Liver (tissue), 9 donors: ENCODE data around the gene TMEM8B. TPM values are rescaled to one million over a fixed set of nuclear protein-coding genes. Genes with fewer than 3 reads are reported as not detected.

Experiments
- DNase-seq: peaks from one replicate; pipeline ENCODE4 v3.0.0-alpha.2; 2017; ENCODE audit warnings: low spot score
- H3K27ac ChIP-seq, 2 donors: one replicate each; pipeline ENCODE4 v1.7.0; 2013; ENCODE audit warnings: inconsistent platforms in 2 of 2, low read length in 2 of 2, control low read depth in 1 of 2, low read depth in 1 of 2, mild to moderate bottlenecking in 1 of 2
- H3K27me3 ChIP-seq, 4 donors: one replicate each; pipeline versions ENCODE4 v1.6.1 to v1.7.0; 2013; ENCODE audit warnings: low read length in 3 of 4, inconsistent platforms in 1 of 4, mild to moderate bottlenecking in 1 of 4, moderate library complexity in 1 of 4; ENCODE audit not compliant: control insufficient read depth in 4 of 4, insufficient read depth in 4 of 4
- H3K36me3 ChIP-seq, 4 donors: one replicate each; pipeline versions ENCODE4 v1.6.1 to v1.7.0; 2013; ENCODE audit warnings: low read length in 3 of 4, mild to moderate bottlenecking in 3 of 4, low read depth in 1 of 4, moderate library complexity in 1 of 4; ENCODE audit not compliant: control insufficient read depth in 4 of 4, insufficient read depth in 3 of 4
- H3K4me1 ChIP-seq, 4 donors: one replicate each; pipeline versions ENCODE4 v1.6.1 to v1.7.0; 2013; ENCODE audit warnings: low read length in 3 of 4, mild to moderate bottlenecking in 3 of 4, moderate library complexity in 1 of 4; ENCODE audit not compliant: control insufficient read depth in 4 of 4, insufficient read depth in 4 of 4
- H3K4me3 ChIP-seq, 3 donors: one replicate each; pipeline versions ENCODE4 v1.6.1 to v1.7.0; 2013; ENCODE audit warnings: low read length in 3 of 3, control low read depth in 1 of 3, low read depth in 1 of 3, mild to moderate bottlenecking in 1 of 3
- H3K9ac ChIP-seq, 2 donors: one replicate each; pipeline ENCODE4 v1.7.0; 2013; ENCODE audit warnings: low read length in 2 of 2, mild to moderate bottlenecking in 2 of 2, moderate library complexity in 2 of 2, control low read depth in 1 of 2, low read depth in 1 of 2
- H3K9me3 ChIP-seq, 4 donors: one replicate each; pipeline versions ENCODE4 v1.6.1 to v1.7.0; 2013; ENCODE audit warnings: low read length in 3 of 4; ENCODE audit not compliant: control insufficient read depth in 4 of 4
- CTCF ChIP-seq: fragments of 150-350 bp; IDR thresholded peaks from 2 replicates; pipeline ENCODE4 v1.5.1; 2017; ENCODE audit warnings: improper control_type of control experiment, low read depth, low read length; ENCODE audit not compliant: missing input control
- EGR1 ChIP-seq, 2 donors: IDR thresholded peaks; 2 replicates each; pipeline ENCODE4 v1.6.1; 2016 to 2018; ENCODE audit warnings: antibody characterized with exemption in 2 of 2, low read depth in 2 of 2
- FOXA1 ChIP-seq: IDR thresholded peaks from 2 replicates; pipeline ENCODE4 v1.6.1; 2016; ENCODE audit warnings: antibody characterized with exemption
- GABPA ChIP-seq, 2 donors: IDR thresholded peaks in 1 of 2; conservative IDR thresholded peaks in 1 of 2; 2 replicates each; pipeline ENCODE4 v1.6.1; 2016; ENCODE audit warnings: antibody characterized with exemption in 2 of 2, mild to moderate bottlenecking in 1 of 2, moderate library complexity in 1 of 2
- HNF4A ChIP-seq, 2 donors: conservative IDR thresholded peaks; 2 replicates each; pipeline ENCODE4 v1.6.1; 2016; ENCODE audit warnings: antibody characterized with exemption in 2 of 2, mild to moderate bottlenecking in 2 of 2
- HNF4G ChIP-seq: IDR thresholded peaks from 2 replicates; pipeline ENCODE4 v1.6.1; 2016; ENCODE audit warnings: antibody characterized with exemption
- JUND ChIP-seq, 2 donors: IDR thresholded peaks; 2 replicates each; pipeline ENCODE4 v1.6.1; 2016; ENCODE audit warnings: antibody characterized with exemption in 2 of 2
- MAX ChIP-seq: IDR thresholded peaks from 2 replicates; pipeline ENCODE4 v1.6.1; 2016; ENCODE audit warnings: antibody characterized with exemption
- RAD21 ChIP-seq, 2 donors: IDR thresholded peaks; 2 replicates each; pipeline ENCODE4 v1.6.1; 2016; ENCODE audit warnings: antibody characterized with exemption in 2 of 2, mild to moderate bottlenecking in 2 of 2
- SP1 ChIP-seq: IDR thresholded peaks from 2 replicates; pipeline ENCODE4 v1.6.1; 2018; ENCODE audit warnings: antibody characterized with exemption, mild to moderate bottlenecking
- TAF1 ChIP-seq: conservative IDR thresholded peaks from 2 replicates; pipeline ENCODE4 v1.6.1; 2016; ENCODE audit warnings: antibody characterized with exemption, mild to moderate bottlenecking
- YY1 ChIP-seq: IDR thresholded peaks from 2 replicates; pipeline ENCODE4 v1.6.1; 2016; ENCODE audit warnings: antibody characterized with exemption, mild to moderate bottlenecking
- WGBS: extraction: QIAGEN DNeasy Blood & Tissue Kit; methylation state at CpG from one replicate; pipeline ENCODE4 v1.1.7; 2013; 5-methylcytosine and 5-hydroxymethylcytosine counted together
- polyA plus RNA-seq, 2 donors: library from polyadenylated mRNA; stranded (reverse) in 1 of 2; unstranded in 1 of 2; fragments of 200-250 nt in 1 of 2; fragments of >200 nt in 1 of 2; fragmentation: Nextera tagmentation in 1 of 2; extraction: Ambion mirVana in 1 of 2; gene quantifications; one replicate each; pipeline versions ENCODE4 v1.2.1 to v1.2.3, GENCODE V29; 2013 to 2015
- total RNA-seq, 2 donors: library from RNA; depleted of rRNA; stranded (reverse); fragments of >200 nt; gene quantifications; one replicate each; pipeline ENCODE4 v1.2.3, GENCODE V29; 2014
- TF ChIP-seq, protein P1 (sequence below): IDR thresholded peaks from 2 replicates; pipeline ENCODE4 v1.6.1; 2016; ENCODE audit warnings: antibody characterized with exemption
- TF ChIP-seq, protein P2 (sequence below): IDR thresholded peaks from 2 replicates; pipeline ENCODE4 v1.6.1; 2016; ENCODE audit warnings: antibody characterized with exemption, mild to moderate bottlenecking
- donor health status: healthy.
- donor health status: healthy.
- donor health status: healthy.
- donor health status: healthy.
- donor health status: healthy.

The TMEM8B gene
- total and polyA plus RNA-seq, 4 donors, result 1.1 to 5.4 (median 2.7) TPM

DNA sequence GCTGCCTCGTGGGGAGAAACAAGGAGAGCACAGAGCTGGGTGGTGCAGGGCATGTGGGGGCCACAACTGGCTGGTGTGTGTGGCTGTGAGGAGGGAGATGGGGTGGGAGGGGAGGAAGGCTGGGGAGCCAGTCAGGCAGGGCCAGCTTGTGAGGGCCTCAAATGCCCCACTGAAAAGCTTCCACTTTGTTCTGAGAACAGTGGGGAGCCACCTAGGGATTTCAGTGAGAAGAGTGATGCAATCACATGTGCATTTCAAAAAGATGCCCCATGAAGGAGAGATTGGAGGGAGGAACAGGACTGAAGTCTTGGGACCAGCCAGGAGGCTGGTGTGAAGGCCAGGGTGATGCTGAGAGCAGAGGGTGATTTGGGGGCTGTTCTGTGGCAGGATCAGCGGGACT, 39.9 kb downstream of the TMEM8B start:
- Histone ChIP-seq H3K27me3 (no peaks in the 10 kb centered on the region), H3K9ac (no peak overlapping the region), H3K27ac (no peak overlapping the region), H3K4me3 (no peak overlapping the region), H3K36me3 (no peaks in the 10 kb centered on the region), H3K9me3 (no peaks in the 10 kb centered on the region), H3K4me1 (no peaks in the 10 kb centered on the region)
- TF ChIP-seq JUND (IDR thresholded peaks at IDR 0.05) (no peak), EGR1 (IDR thresholded peaks at IDR 0.05; ENCODE audit: low read depth in 2 of 2) (no peak), MAX (no peak), HNF4A (conservative IDR thresholded peaks at IDR 0.05) (no peak)
- DNase-seq, result no peak
- 87% methylated on average over 2 of the region's 2 CpGs for WGBS

- DNase-seq, result no peak
- 93% methylated on average over 19 of the region's 19 CpGs for WGBS
- H3K36me3 ChIP-seq, result no peaks in the 10 kb centered on the region
- H3K27me3 ChIP-seq, result no peaks in the 10 kb centered on the region
- no peak for TF ChIP-seq RAD21 (IDR thresholded peaks at IDR 0.05)
- TF ChIP-seq HNF4A (conservative IDR thresholded peaks at IDR 0.05), result no peak
- no peak for TF ChIP-seq MAX
- TF ChIP-seq FOXA1, result no peak
- TF ChIP-seq JUND (IDR thresholded peaks at IDR 0.05), result no peak
- no peak for TF ChIP-seq TAF1
- TF ChIP-seq, protein P1, sequence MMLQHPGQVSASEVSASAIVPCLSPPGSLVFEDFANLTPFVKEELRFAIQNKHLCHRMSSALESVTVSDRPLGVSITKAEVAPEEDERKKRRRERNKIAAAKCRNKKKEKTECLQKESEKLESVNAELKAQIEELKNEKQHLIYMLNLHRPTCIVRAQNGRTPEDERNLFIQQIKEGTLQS, result no peak
- TF ChIP-seq, protein P2, sequence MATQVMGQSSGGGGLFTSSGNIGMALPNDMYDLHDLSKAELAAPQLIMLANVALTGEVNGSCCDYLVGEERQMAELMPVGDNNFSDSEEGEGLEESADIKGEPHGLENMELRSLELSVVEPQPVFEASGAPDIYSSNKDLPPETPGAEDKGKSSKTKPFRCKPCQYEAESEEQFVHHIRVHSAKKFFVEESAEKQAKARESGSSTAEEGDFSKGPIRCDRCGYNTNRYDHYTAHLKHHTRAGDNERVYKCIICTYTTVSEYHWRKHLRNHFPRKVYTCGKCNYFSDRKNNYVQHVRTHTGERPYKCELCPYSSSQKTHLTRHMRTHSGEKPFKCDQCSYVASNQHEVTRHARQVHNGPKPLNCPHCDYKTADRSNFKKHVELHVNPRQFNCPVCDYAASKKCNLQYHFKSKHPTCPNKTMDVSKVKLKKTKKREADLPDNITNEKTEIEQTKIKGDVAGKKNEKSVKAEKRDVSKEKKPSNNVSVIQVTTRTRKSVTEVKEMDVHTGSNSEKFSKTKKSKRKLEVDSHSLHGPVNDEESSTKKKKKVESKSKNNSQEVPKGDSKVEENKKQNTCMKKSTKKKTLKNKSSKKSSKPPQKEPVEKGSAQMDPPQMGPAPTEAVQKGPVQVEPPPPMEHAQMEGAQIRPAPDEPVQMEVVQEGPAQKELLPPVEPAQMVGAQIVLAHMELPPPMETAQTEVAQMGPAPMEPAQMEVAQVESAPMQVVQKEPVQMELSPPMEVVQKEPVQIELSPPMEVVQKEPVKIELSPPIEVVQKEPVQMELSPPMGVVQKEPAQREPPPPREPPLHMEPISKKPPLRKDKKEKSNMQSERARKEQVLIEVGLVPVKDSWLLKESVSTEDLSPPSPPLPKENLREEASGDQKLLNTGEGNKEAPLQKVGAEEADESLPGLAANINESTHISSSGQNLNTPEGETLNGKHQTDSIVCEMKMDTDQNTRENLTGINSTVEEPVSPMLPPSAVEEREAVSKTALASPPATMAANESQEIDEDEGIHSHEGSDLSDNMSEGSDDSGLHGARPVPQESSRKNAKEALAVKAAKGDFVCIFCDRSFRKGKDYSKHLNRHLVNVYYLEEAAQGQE, result no peak
- no peak for TF ChIP-seq GABPA (IDR thresholded peaks at IDR 0.05 in 1 of 2, conservative IDR thresholded peaks at IDR 0.05 in 1 of 2)
- no peak for TF ChIP-seq EGR1 (IDR thresholded peaks at IDR 0.05; ENCODE audit: low read depth in 2 of 2)
- TF ChIP-seq YY1, result no peak
- TF ChIP-seq SP1, result no peak
- no peak for TF ChIP-seq HNF4G
- TF ChIP-seq CTCF, result no peak
- H3K4me1 ChIP-seq, result no peaks in the 10 kb centered on the region
- H3K9me3 ChIP-seq, result no peaks in the 10 kb centered on the region
- H3K9ac ChIP-seq, result no peak overlapping the region
- H3K4me3 ChIP-seq, result no peak overlapping the region
- H3K27ac ChIP-seq, result no peak overlapping the region
Observed at GRCh38 chr9:35869621-35870216, 40.7 kb downstream of the TMEM8B start.
